CD4-positive, alpha-beta T cell (primary cell): Measurements from ENCODE around the gene BTBD2. TPM values are rescaled to one million over a fixed set of nuclear protein-coding genes. Genes with fewer than 3 reads are reported as not detected.

Source experiments
- ATAC-seq: fragments of 200-7000 bp; cut with Tn5 transposase; one replicate; pipeline ENCODE4 v1.10.0; 2022; ENCODE audit warnings: mild to moderate bottlenecking; ENCODE audit not compliant: poor library complexity
- CTCF ChIA-PET: fragments of 350-600 bp; sonication (Branson Sonifier 250); formaldehyde crosslinking; loops from one replicate; lab custom pipeline; 2021; ENCODE audit warnings: antibody characterized with exemption, inconsistent platforms; lab: Charles Lee
- POLR2A ChIA-PET: fragments of 350-600 bp; sonication (Branson Sonifier 250); formaldehyde crosslinking; loops from one replicate; lab custom pipeline; 2021; ENCODE audit warnings: antibody characterized with exemption, inconsistent platforms; lab: Charles Lee
- DNase-seq, 14 experiments: peaks; one replicate each; pipeline ENCODE4 v3.0.0-alpha.2; 2013 to 2020; ENCODE audit warnings: mixed read lengths in 2 of 14
- H3K27ac ChIP-seq, 2 donors: one replicate each; pipeline versions ENCODE4 v1.5.1 to v1.7.0; 2013; ENCODE audit warnings: low read length in 2 of 2, low read depth in 1 of 2, mild to moderate bottlenecking in 1 of 2
- H3K27me3 ChIP-seq, 2 experiments: 1 replicate in 1 of 2; 2 replicates in 1 of 2; pipeline versions ENCODE4 v1.6.1 to v1.7.0; 2013; ENCODE audit warnings: low read length in 2 of 2, control low read depth in 1 of 2, mild to moderate bottlenecking in 1 of 2, moderate library complexity in 1 of 2; ENCODE audit not compliant: insufficient read depth in 2 of 2, control insufficient read depth in 1 of 2
- H3K36me3 ChIP-seq: one replicate; pipeline ENCODE4 v1.6.1; 2013; ENCODE audit warnings: low read length, control low read depth; ENCODE audit not compliant: insufficient read depth
- H3K4me1 ChIP-seq: one replicate; pipeline ENCODE4 v1.6.1; 2013; ENCODE audit warnings: low read length, control low read depth; ENCODE audit not compliant: insufficient read depth
- H3K4me3 ChIP-seq: one replicate; pipeline ENCODE4 v1.5.1; 2013; ENCODE audit warnings: mild to moderate bottlenecking, low read length, moderate library complexity
- H3K9me3 ChIP-seq, 2 experiments: 1 replicate in 1 of 2; 2 replicates in 1 of 2; pipeline versions ENCODE4 v1.6.1 to v1.7.0; 2013; ENCODE audit warnings: low read length in 2 of 2, mild to moderate bottlenecking in 2 of 2, control low read depth in 1 of 2, moderate library complexity in 1 of 2; ENCODE audit not compliant: control insufficient read depth in 1 of 2, insufficient read depth in 1 of 2
- H3K27ac Mint-ChIP-seq: one replicate; pipeline ENCODE4 v1.8.0; 2020; ENCODE audit warnings: mixed read lengths
- H3K27me3 Mint-ChIP-seq: one replicate; pipeline ENCODE4 v1.8.0; 2021; ENCODE audit warnings: mixed read lengths
- H3K36me3 Mint-ChIP-seq: one replicate; pipeline ENCODE4 v1.8.0; 2021; ENCODE audit warnings: low read depth, mixed read lengths
- H3K4me1 Mint-ChIP-seq: one replicate; pipeline ENCODE4 v1.8.0; 2021; ENCODE audit warnings: low read depth, mixed read lengths
- H3K4me3 Mint-ChIP-seq: one replicate; pipeline ENCODE4 v1.8.0; 2020; ENCODE audit warnings: mild to moderate bottlenecking, mixed read lengths
- H3K9me3 Mint-ChIP-seq: one replicate; pipeline ENCODE4 v1.8.0; 2020; ENCODE audit warnings: mixed read lengths
- intact Hi-C, 2 experiments: fragments of 100-400 bp; cut with DNase I in 1 of 2; cut with micrococcal nuclease in 1 of 2; formaldehyde crosslinking; loops; one replicate each; pipeline versions ENCODE4 v1.15.1 to v1.9.0; 2023 to 2025; cut with DNase I, micrococcal nuclease
- total RNA-seq, 174 experiments: library from RNA in 2 of 174; stranded (reverse) in 2 of 174; gene quantifications; one replicate each; pipeline ENCODE4 v1.2.3 and lab custom pipeline; 2021 to 2026
- TF ChIP-seq, protein P1 (sequence below): fragments of 200-600 bp; IDR thresholded peaks from one replicate; pipeline ENCODE4 v1.8.0; 2022; ENCODE audit warnings: antibody characterized with exemption, mild to moderate bottlenecking

BTBD2 gene
- total RNA-seq, 2 experiments from 2014 or later: 44.4 to 44.9 TPM

GRCh38 chr19:1949304-1950101, 66.0 kb downstream of the BTBD2 start:
- Histone ChIP-seq H3K27ac (no peak overlapping the region), H3K4me3 (no peak overlapping the region), H3K27me3 (no peaks in the 10 kb centered on the region), H3K9me3 (no peaks in the 10 kb centered on the region), H3K36me3 (peaks cover 43% of the 10 kb centered on the region), H3K4me1 (peaks cover 57% of the 10 kb centered on the region)
- Mint-ChIP-seq H3K27me3 (no peaks in the 10 kb centered on the region), H3K9me3 (no peaks in the 10 kb centered on the region), H3K4me3 (peak overlapping the region; percentile 11), H3K27ac (peak overlapping the region; percentile 20), H3K4me1 (peaks cover 15% of the 10 kb centered on the region), H3K36me3 (peaks cover 33% of the 10 kb centered on the region)
- DNase-seq (no peak), ATAC-seq (no peak)
- ChIA-PET CTCF (no interaction called here), POLR2A (no interaction called here)
- intact Hi-C loops: loop anchor here in 1 of 2 experiments (5.0 kb wide), 1 partner anchor 38 kb away; no protein-coding TSS in a partner anchor
- TF ChIP-seq, protein P1, sequence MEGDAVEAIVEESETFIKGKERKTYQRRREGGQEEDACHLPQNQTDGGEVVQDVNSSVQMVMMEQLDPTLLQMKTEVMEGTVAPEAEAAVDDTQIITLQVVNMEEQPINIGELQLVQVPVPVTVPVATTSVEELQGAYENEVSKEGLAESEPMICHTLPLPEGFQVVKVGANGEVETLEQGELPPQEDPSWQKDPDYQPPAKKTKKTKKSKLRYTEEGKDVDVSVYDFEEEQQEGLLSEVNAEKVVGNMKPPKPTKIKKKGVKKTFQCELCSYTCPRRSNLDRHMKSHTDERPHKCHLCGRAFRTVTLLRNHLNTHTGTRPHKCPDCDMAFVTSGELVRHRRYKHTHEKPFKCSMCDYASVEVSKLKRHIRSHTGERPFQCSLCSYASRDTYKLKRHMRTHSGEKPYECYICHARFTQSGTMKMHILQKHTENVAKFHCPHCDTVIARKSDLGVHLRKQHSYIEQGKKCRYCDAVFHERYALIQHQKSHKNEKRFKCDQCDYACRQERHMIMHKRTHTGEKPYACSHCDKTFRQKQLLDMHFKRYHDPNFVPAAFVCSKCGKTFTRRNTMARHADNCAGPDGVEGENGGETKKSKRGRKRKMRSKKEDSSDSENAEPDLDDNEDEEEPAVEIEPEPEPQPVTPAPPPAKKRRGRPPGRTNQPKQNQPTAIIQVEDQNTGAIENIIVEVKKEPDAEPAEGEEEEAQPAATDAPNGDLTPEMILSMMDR: no peak

DNA sequence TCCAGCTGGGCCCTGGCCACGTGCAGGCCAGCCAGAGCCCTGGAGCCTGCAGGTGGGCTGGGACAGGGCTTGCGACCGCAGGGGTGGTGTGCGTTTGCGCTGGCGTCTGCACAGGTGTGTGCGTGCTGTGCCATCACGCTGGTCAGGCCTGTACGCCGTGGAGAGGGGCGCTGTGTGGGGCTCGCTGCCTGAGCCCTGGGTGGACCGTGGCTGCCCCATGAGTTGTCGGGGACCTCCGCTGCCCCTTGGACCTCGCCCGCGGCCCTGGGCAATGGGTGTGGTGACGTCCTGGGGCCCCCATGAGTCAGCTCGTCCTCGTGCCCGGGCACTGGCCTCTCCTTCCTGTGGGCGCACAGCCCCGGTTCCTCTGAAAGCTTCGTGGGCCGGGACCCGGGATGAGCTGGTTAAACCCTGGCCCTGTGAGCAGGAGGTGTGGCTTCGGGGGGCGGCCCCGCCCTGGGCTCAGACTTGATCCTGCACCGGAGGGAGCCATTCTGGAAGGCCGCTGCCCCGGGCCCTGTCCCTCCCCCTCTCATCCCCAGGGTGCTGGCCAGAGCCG, 67.8 kb downstream of the BTBD2 start:
- ChIA-PET POLR2A (no interaction called here), CTCF (no interaction called here)
- Mint-ChIP-seq H3K27ac (no peak overlapping the region), H3K9me3 (no peaks in the 10 kb centered on the region), H3K4me3 (no peak overlapping the region), H3K27me3 (no peaks in the 10 kb centered on the region), H3K4me1 (peaks cover 24% of the 10 kb centered on the region), H3K36me3 (peaks cover 41% of the 10 kb centered on the region)
- TF ChIP-seq, protein P1: no peak
- no peak overlapping the region for H3K27ac ChIP-seq
- peaks cover 30% of the 10 kb centered on the region for H3K36me3 ChIP-seq
- H3K27me3 ChIP-seq: no peaks in the 10 kb centered on the region
- H3K4me1 ChIP-seq: peaks cover 66% of the 10 kb centered on the region
- no peak overlapping the region for H3K4me3 ChIP-seq
- no peaks in the 10 kb centered on the region for H3K9me3 ChIP-seq
- intact Hi-C loops: loop anchor here in 1 of 2 experiments (5.0 kb wide), 1 partner anchor 40 kb away; no protein-coding TSS in a partner anchor
- ATAC-seq: no peak
- DNase-seq: no peak

GRCh38 chr19:1945899-1946298, 69.6 kb downstream of the BTBD2 start:
- H3K4me1 Mint-ChIP-seq: peaks cover 27% of the 10 kb centered on the region
- no peaks in the 10 kb centered on the region for H3K27me3 Mint-ChIP-seq
- peak overlapping the region; percentile 70 for H3K27ac Mint-ChIP-seq
- H3K9me3 Mint-ChIP-seq: no peaks in the 10 kb centered on the region
- Histone ChIP-seq H3K36me3 (peaks cover 22% of the 10 kb centered on the region), H3K27me3 (no peaks in the 10 kb centered on the region), H3K4me3 (no peak overlapping the region), H3K9me3 (no peaks in the 10 kb centered on the region), H3K4me1 (peaks cover 73% of the 10 kb centered on the region), H3K27ac (no peak overlapping the region)
- intact Hi-C loops: loop anchor here in 1 of 2 experiments (5.0 kb wide), 1 partner anchor 41 kb away; no protein-coding TSS in a partner anchor
- H3K36me3 Mint-ChIP-seq: peaks cover 43% of the 10 kb centered on the region
- ChIA-PET CTCF (interaction anchor here (0.5 to 1.2 kb wide), 4 partner anchors 16 to 1955 kb away, joined by 3 to 4 read pairs (median 4); no protein-coding TSS in a partner anchor), POLR2A (no interaction called here)
- DNase-seq (peak in 6 of 14 experiments; percentile 32 to 68 (median 43)), ATAC-seq (no peak)
- TF ChIP-seq, protein P1: peak; percentile 63
- H3K4me3 Mint-ChIP-seq: peak overlapping the region; percentile 78
